Subcutaneous abdominal adipose tissue (tissue), 5 donors: Measurements from ENCODE around the gene NKD2.

Source experiments
- H3K27ac ChIP-seq: one replicate; pipeline ENCODE4 v1.7.0; 2013; ENCODE audit warnings: low read depth, mild to moderate bottlenecking, inconsistent platforms, low read length, moderate library complexity
- H3K27me3 ChIP-seq, 5 donors: one replicate each; pipeline ENCODE4 v1.7.0; 2013; ENCODE audit warnings: low read length in 5 of 5, inconsistent platforms in 1 of 5; ENCODE audit not compliant: control insufficient read depth in 5 of 5, insufficient read depth in 4 of 5
- H3K36me3 ChIP-seq, 5 donors: one replicate each; pipeline ENCODE4 v1.7.0; 2013; ENCODE audit warnings: low read length in 5 of 5; ENCODE audit not compliant: control insufficient read depth in 5 of 5, insufficient read depth in 5 of 5
- H3K4me1 ChIP-seq, 5 donors: one replicate each; pipeline ENCODE4 v1.7.0; 2013; ENCODE audit warnings: low read length in 5 of 5, mild to moderate bottlenecking in 3 of 5, moderate library complexity in 1 of 5; ENCODE audit not compliant: control insufficient read depth in 5 of 5, insufficient read depth in 5 of 5
- H3K4me3 ChIP-seq, 5 donors: one replicate each; pipeline ENCODE4 v1.7.0; 2013; ENCODE audit warnings: low read length in 5 of 5, low read depth in 1 of 5
- H3K9ac ChIP-seq, 5 donors: one replicate each; pipeline ENCODE4 v1.7.0; 2013; ENCODE audit warnings: low read length in 5 of 5, mild to moderate bottlenecking in 4 of 5, moderate library complexity in 3 of 5
- H3K9me3 ChIP-seq, 5 donors: one replicate each; pipeline ENCODE4 v1.7.0; 2013; ENCODE audit warnings: low read length in 5 of 5; ENCODE audit not compliant: control insufficient read depth in 5 of 5
- donor health status: healthy.
- donor health status: healthy.
- donor health status: healthy.
- donor health status: healthy.
- donor health status: healthy.

Gene NKD2

GRCh38 chr5:978054-978453 is 30.5 kb upstream of the NKD2 start:
- Histone ChIP-seq H3K4me3 (no peak overlapping the region), H3K9ac (no peak overlapping the region), H3K27me3 (peaks cover 0 to 24% (median 9%) of the 10 kb centered on the region in 5 donors), H3K4me1 (peaks cover 0 to 12% (median 9%) of the 10 kb centered on the region in 5 donors), H3K27ac (no peak overlapping the region), H3K9me3 (no peaks in the 10 kb centered on the region), H3K36me3 (no peaks in the 10 kb centered on the region)

GRCh38 chr5:978693-979092 is 29.9 kb upstream of the NKD2 start:
- H3K9ac ChIP-seq, result no peak overlapping the region
- peaks cover 0 to 28% (median 9%) of the 10 kb centered on the region in 5 donors for H3K27me3 ChIP-seq
- no peak overlapping the region for H3K4me3 ChIP-seq
- H3K9me3 ChIP-seq, result no peaks in the 10 kb centered on the region
- no peak overlapping the region for H3K27ac ChIP-seq
- H3K36me3 ChIP-seq, result no peaks in the 10 kb centered on the region
- H3K4me1 ChIP-seq, result peaks cover 0 to 12% (median 9%) of the 10 kb centered on the region in 5 donors

GRCh38 chr5:979100-979817 is 29.3 kb upstream of the NKD2 start:
- no peaks in the 10 kb centered on the region for H3K36me3 ChIP-seq
- H3K4me1 ChIP-seq, result peaks cover 0 to 12% (median 9%) of the 10 kb centered on the region in 5 donors
- H3K27me3 ChIP-seq, result peaks cover 0 to 29% (median 9%) of the 10 kb centered on the region in 5 donors
- H3K9ac ChIP-seq, result no peak overlapping the region
- no peak overlapping the region for H3K4me3 ChIP-seq
- H3K9me3 ChIP-seq, result no peaks in the 10 kb centered on the region
- H3K27ac ChIP-seq, result no peak overlapping the region

GRCh38 chr5:980001-980588 is 28.5 kb upstream of the NKD2 start:
- Histone ChIP-seq H3K4me1 (peaks cover 0 to 12% (median 9%) of the 10 kb centered on the region in 5 donors), H3K36me3 (no peaks in the 10 kb centered on the region), H3K27ac (no peak overlapping the region), H3K9me3 (no peaks in the 10 kb centered on the region), H3K27me3 (peaks cover 0 to 27% (median 6%) of the 10 kb centered on the region in 5 donors), H3K9ac (no peak overlapping the region), H3K4me3 (no peak overlapping the region)

- Histone ChIP-seq H3K36me3 (no peaks in the 10 kb centered on the region), H3K9me3 (no peaks in the 10 kb centered on the region), H3K27ac (no peak overlapping the region), H3K9ac (no peak overlapping the region), H3K4me3 (no peak overlapping the region), H3K27me3 (peaks cover 0 to 26% (median 6%) of the 10 kb centered on the region in 5 donors), H3K4me1 (peaks cover 0 to 12% (median 9%) of the 10 kb centered on the region in 5 donors)
Observed at GRCh38 chr5:980966-981365, 27.6 kb upstream of the NKD2 start.

GRCh38 chr5:981456-981855 is 27.1 kb upstream of the NKD2 start:
- Histone ChIP-seq H3K9ac (no peak overlapping the region), H3K4me1 (peaks cover 0 to 12% (median 9%) of the 10 kb centered on the region in 5 donors), H3K27ac (no peak overlapping the region), H3K36me3 (no peaks in the 10 kb centered on the region), H3K4me3 (no peak overlapping the region), H3K9me3 (no peaks in the 10 kb centered on the region), H3K27me3 (peaks cover 0 to 26% (median 6%) of the 10 kb centered on the region in 5 donors)

GRCh38 chr5:982377-983237 is 26.0 kb upstream of the NKD2 start:
- Histone ChIP-seq H3K4me1 (peaks cover 0 to 12% (median 9%) of the 10 kb centered on the region in 5 donors), H3K36me3 (no peaks in the 10 kb centered on the region), H3K9me3 (no peaks in the 10 kb centered on the region), H3K9ac (no peak overlapping the region), H3K4me3 (no peak overlapping the region), H3K27ac (no peak overlapping the region), H3K27me3 (peaks cover 0 to 23% (median 3%) of the 10 kb centered on the region in 5 donors)

GRCh38 chr5:983238-983524 is 25.4 kb upstream of the NKD2 start:
- H3K4me3 ChIP-seq, result no peak overlapping the region
- H3K36me3 ChIP-seq, result no peaks in the 10 kb centered on the region
- H3K9ac ChIP-seq, result no peak overlapping the region
- peaks cover 0 to 9% (median 4%) of the 10 kb centered on the region in 5 donors for H3K4me1 ChIP-seq
- peaks cover 0 to under 1% (median 0%) of the 10 kb centered on the region in 5 donors for H3K9me3 ChIP-seq
- no peak overlapping the region for H3K27ac ChIP-seq
- H3K27me3 ChIP-seq, result peaks cover 0 to 20% (median 3%) of the 10 kb centered on the region in 5 donors

- Histone ChIP-seq H3K4me3 (no peak overlapping the region), H3K36me3 (no peaks in the 10 kb centered on the region), H3K9ac (no peak overlapping the region), H3K27me3 (peaks cover 0 to 19% (median 3%) of the 10 kb centered on the region in 5 donors), H3K27ac (no peak overlapping the region), H3K9me3 (peaks cover 0 to 4% (median 0%) of the 10 kb centered on the region in 5 donors), H3K4me1 (peaks cover 0 to 6% (median 3%) of the 10 kb centered on the region in 5 donors)
Observed at GRCh38 chr5:983568-983967, 25.0 kb upstream of the NKD2 start.

- peaks cover 0 to 4% (median 0%) of the 10 kb centered on the region in 5 donors for H3K9me3 ChIP-seq
- H3K36me3 ChIP-seq, result no peaks in the 10 kb centered on the region
- peaks cover 0 to 12% (median 3%) of the 10 kb centered on the region in 5 donors for H3K27me3 ChIP-seq
- H3K9ac ChIP-seq, result no peak overlapping the region
- no peak overlapping the region for H3K27ac ChIP-seq
- H3K4me3 ChIP-seq, result no peak overlapping the region
- H3K4me1 ChIP-seq, result peaks cover under 1 to 8% (median 6%) of the 10 kb centered on the region in 5 donors
Observed at GRCh38 chr5:984774-985173, 23.8 kb upstream of the NKD2 start.
